Cerebellar cortex (tissue), 1 donor: Measurements from ENCODE around the gene CPT1C.
"Not testable (repeated sequence)": the region's sequence is repeated elsewhere in the genome, so short reads cannot be mapped to it uniquely, and the experiment has no call there.

Source experiments
- DNase-seq: peaks from one replicate; pipeline ENCODE4 v3.0.0-alpha.2; 2015; ENCODE audit warnings: low spot score

Gene CPT1C

GRCh38 chr19:49704888-49705642 is 14.1 kb downstream of the CPT1C start:
- no peak for DNase-seq

- DNase-seq = no peak
These were observed 15.0 kb downstream of the CPT1C start for GRCh38 chr19:49705919-49706318.

GRCh38 chr19:49710372-49710951 is 19.5 kb downstream of the CPT1C start:
- no peak for DNase-seq

- peak; percentile 57 for DNase-seq
These were observed 21.5 kb downstream of the CPT1C start for GRCh38 chr19:49712397-49712859.

GRCh38 chr19:49713236-49713845 is 22.4 kb downstream of the CPT1C start:
- DNase-seq = no peak

GRCh38 chr19:49716154-49716553 is 25.2 kb downstream of the CPT1C start:
- no peak for DNase-seq

GRCh38 chr19:49718511-49718910 is 27.6 kb downstream of the CPT1C start:
- DNase-seq = no peak

- DNase-seq = no peak
These were observed 28.1 kb downstream of the CPT1C start for GRCh38 chr19:49718991-49719390.

GRCh38 chr19:49719420-49719819 is 28.5 kb downstream of the CPT1C start:
- not testable (repeated sequence) for DNase-seq

- peak; percentile 86 for DNase-seq
These were observed 36.5 kb downstream of the CPT1C start for GRCh38 chr19:49727217-49728030.

GRCh38 chr19:49730166-49730565 is 39.2 kb downstream of the CPT1C start:
- DNase-seq = no peak

- no peak for DNase-seq
These were observed 47.4 kb downstream of the CPT1C start for GRCh38 chr19:49738268-49738667.

- DNase-seq = no peak
These were observed 48.2 kb downstream of the CPT1C start for GRCh38 chr19:49739098-49739497.

- DNase-seq = no peak
These were observed 49.0 kb downstream of the CPT1C start for GRCh38 chr19:49739933-49740332.

- no peak for DNase-seq
These were observed 50.4 kb downstream of the CPT1C start for GRCh38 chr19:49741210-49741844.

GRCh38 chr19:49744946-49745381 is 54.0 kb downstream of the CPT1C start:
- DNase-seq = no peak

GRCh38 chr19:49746206-49746958 is 55.5 kb downstream of the CPT1C start:
- DNase-seq = peak; percentile 57

GRCh38 chr19:49749055-49749716 is 58.3 kb downstream of the CPT1C start:
- peak; percentile 45 for DNase-seq

GRCh38 chr19:49749771-49750170 is 58.9 kb downstream of the CPT1C start:
- no peak for DNase-seq

GRCh38 chr19:49752701-49753100 is 61.8 kb downstream of the CPT1C start:
- DNase-seq = no peak
